ENCODE measurements around the gene GAA.

GRCh38 chr17:80164185-80164584 lies 62.8 kb downstream of the GAA start:
- TF ChIP-seq, protein P1, sequence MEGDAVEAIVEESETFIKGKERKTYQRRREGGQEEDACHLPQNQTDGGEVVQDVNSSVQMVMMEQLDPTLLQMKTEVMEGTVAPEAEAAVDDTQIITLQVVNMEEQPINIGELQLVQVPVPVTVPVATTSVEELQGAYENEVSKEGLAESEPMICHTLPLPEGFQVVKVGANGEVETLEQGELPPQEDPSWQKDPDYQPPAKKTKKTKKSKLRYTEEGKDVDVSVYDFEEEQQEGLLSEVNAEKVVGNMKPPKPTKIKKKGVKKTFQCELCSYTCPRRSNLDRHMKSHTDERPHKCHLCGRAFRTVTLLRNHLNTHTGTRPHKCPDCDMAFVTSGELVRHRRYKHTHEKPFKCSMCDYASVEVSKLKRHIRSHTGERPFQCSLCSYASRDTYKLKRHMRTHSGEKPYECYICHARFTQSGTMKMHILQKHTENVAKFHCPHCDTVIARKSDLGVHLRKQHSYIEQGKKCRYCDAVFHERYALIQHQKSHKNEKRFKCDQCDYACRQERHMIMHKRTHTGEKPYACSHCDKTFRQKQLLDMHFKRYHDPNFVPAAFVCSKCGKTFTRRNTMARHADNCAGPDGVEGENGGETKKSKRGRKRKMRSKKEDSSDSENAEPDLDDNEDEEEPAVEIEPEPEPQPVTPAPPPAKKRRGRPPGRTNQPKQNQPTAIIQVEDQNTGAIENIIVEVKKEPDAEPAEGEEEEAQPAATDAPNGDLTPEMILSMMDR (IDR thresholded peaks at IDR 0.05): no peak
- no peak for TF ChIP-seq POLR2A (IDR thresholded peaks at IDR 0.05)
